Keratinocyte (primary cell): ENCODE results near the gene JAZF1. TPM values are rescaled to one million over a fixed set of nuclear protein-coding genes. Genes with fewer than 3 reads are reported as not detected.

Experiments
- DNase-seq: peaks from one replicate; pipeline ENCODE4 v3.0.0-alpha.2; 2011; ENCODE audit warnings: low read depth, missing footprints, low spot score
- FAIRE-seq: peaks from 2 replicates; lab custom pipeline; 2011; peaks lifted over from hg19 to GRCh38; lab: Jason Lieb, UNC
- H2AFZ ChIP-seq: 2 replicates; pipeline ENCODE4 v1.6.0; 2012; ENCODE audit warnings: low read length, control low read depth, inconsistent platforms; ENCODE audit not compliant: control insufficient read depth
- H3K27ac ChIP-seq: 2 replicates; pipeline ENCODE4 v1.5.1; 2011; ENCODE audit warnings: low read length; ENCODE audit not compliant: control insufficient read depth, insufficient read depth
- H3K27me3 ChIP-seq: 3 replicates; pipeline ENCODE4 v1.6.0; 2011; ENCODE audit warnings: low read length; ENCODE audit not compliant: control insufficient read depth, insufficient read depth; ENCODE audit errors: extremely low read depth
- H3K36me3 ChIP-seq, 2 experiments: 2 replicates in 1 of 2; 3 replicates in 1 of 2; pipeline ENCODE4 v1.5.1; 2011; ENCODE audit warnings: low read length in 2 of 2, mild to moderate bottlenecking in 1 of 2; ENCODE audit not compliant: control insufficient read depth in 2 of 2, insufficient read depth in 2 of 2; ENCODE audit errors: extremely low read depth in 1 of 2
- H3K4me1 ChIP-seq: 3 replicates; pipeline ENCODE4 v1.5.1; 2011; ENCODE audit warnings: low read length; ENCODE audit not compliant: control insufficient read depth, insufficient read depth; ENCODE audit errors: extremely low read depth
- H3K4me2 ChIP-seq: 3 replicates; pipeline ENCODE4 v1.6.0; 2011; ENCODE audit warnings: low read depth, low read length; ENCODE audit not compliant: control insufficient read depth, insufficient read depth; ENCODE audit errors: extremely low read depth
- H3K4me3 ChIP-seq, 3 experiments: fragments of 200-600 bp in 1 of 3; sonication (generic) in 1 of 3; 2 replicates in 2 of 3; 3 replicates in 1 of 3; pipeline ENCODE4 v1.5.1; 2011 to 2016; ENCODE audit warnings: low read length in 3 of 3, mild to moderate bottlenecking in 3 of 3, control low read depth in 2 of 3, inconsistent platforms in 1 of 3, low read depth in 1 of 3, mixed read lengths in 1 of 3, mixed run types in 1 of 3, moderate library complexity in 1 of 3; ENCODE audit not compliant: control insufficient read depth in 2 of 3, insufficient read depth in 2 of 3; ENCODE audit errors: extremely low read depth in 1 of 3
- H3K79me2 ChIP-seq: 2 replicates; pipeline ENCODE4 v1.6.0; 2012; ENCODE audit warnings: low read length; ENCODE audit not compliant: control insufficient read depth, insufficient read depth
- H3K9ac ChIP-seq: 3 replicates; pipeline ENCODE4 v1.6.0; 2011; ENCODE audit warnings: low read length; ENCODE audit not compliant: control insufficient read depth, insufficient read depth; ENCODE audit errors: extremely low read depth
- H3K9me1 ChIP-seq: 3 replicates; pipeline ENCODE4 v1.6.0; 2011; ENCODE audit warnings: low read length; ENCODE audit not compliant: control insufficient read depth, insufficient read depth; ENCODE audit errors: extremely low read depth
- H3K9me3 ChIP-seq: 2 replicates; pipeline ENCODE4 v1.5.1; 2012; ENCODE audit warnings: low read depth, low read length; ENCODE audit not compliant: control insufficient read depth
- H4K20me1 ChIP-seq: 3 replicates; pipeline ENCODE4 v1.6.0; 2011; ENCODE audit warnings: low read length; ENCODE audit not compliant: control insufficient read depth, insufficient read depth; ENCODE audit errors: extremely low read depth
- EZH2 ChIP-seq: IDR thresholded peaks from one replicate; pipeline ENCODE4 v1.6.1; 2012; ENCODE audit warnings: inconsistent platforms, mild to moderate bottlenecking, low read length, moderate library complexity
- dilution Hi-C: fragments of 300-500 bp; cut with MboI; formaldehyde crosslinking; loops from one replicate; pipeline ENCODE4 v1.7.0; 2020; ENCODE audit warnings: low sequenced_read_pairs; ENCODE audit not compliant: extremely low pct_ligation_motif_present
- polyA plus RNA-seq, 5 experiments: library from polyadenylated mRNA; depleted of rRNA in 3 of 5; stranded (reverse) in 3 of 5; stranded (forward) in 1 of 5; unstranded in 1 of 5; fragments of >200 nt; gene quantifications; 1 replicate in 1 of 5; 2 replicates in 3 of 5; 3 replicates in 1 of 5; pipeline versions ENCODE4 v1.2.1 to v1.2.3, GENCODE V29; 2011 to 2012; ENCODE audit warnings: missing spikeins in 2 of 5, low read depth in 1 of 5, low replicate concordance in 1 of 5
- TF ChIP-seq, protein P1 (sequence below), 3 experiments: IDR thresholded peaks in 1 of 3; conservative IDR thresholded peaks in 1 of 3; optimal IDR thresholded peaks in 1 of 3; 2 replicates in 2 of 3; 3 replicates in 1 of 3; pipeline versions ENCODE3 to v1.5.1; 2011; ENCODE audit warnings: low read length in 3 of 3, mild to moderate bottlenecking in 3 of 3, moderate library complexity in 2 of 3, control low read depth in 1 of 3, inconsistent platforms in 1 of 3; ENCODE audit not compliant: insufficient read depth in 2 of 3; ENCODE audit errors: extremely low read depth in 1 of 3

JAZF1 gene
- polyA plus RNA-seq, 1 donor (not counting 4 experiments of a cell fraction or from before 2014, with no cell fraction given): 2.5 TPM

DNA sequence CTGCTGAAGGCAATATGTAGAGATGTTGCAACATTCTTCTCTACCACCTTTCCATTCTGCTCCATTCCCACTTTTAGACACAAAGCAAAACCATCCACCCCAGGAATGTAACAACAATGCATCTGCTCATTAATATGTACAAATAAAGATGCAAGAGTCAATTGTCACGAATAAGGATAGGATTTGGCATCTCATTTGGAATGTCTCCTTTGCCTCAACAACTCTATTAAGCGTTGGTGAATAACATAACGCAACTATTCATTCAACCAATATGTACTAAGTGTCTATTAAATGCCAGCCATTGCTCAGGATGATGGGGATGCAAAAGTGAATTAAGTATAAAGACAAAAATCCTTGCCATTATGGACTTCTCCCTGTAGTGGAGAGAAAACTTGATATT, 152.1 kb downstream of the JAZF1 start:
- dilution Hi-C loops: no loop called here
- Histone ChIP-seq H4K20me1 (no peaks in the 10 kb centered on the region), H3K9me3 (no peaks in the 10 kb centered on the region), H3K27ac (no peak overlapping the region), H3K4me2 (no peak overlapping the region), H3K9ac (no peak overlapping the region), H3K4me1 (no peaks in the 10 kb centered on the region), H3K4me3 (no peak overlapping the region), H3K79me2 (no peaks in the 10 kb centered on the region), H2AFZ (no peak overlapping the region), H3K27me3 (no peaks in the 10 kb centered on the region), H3K9me1 (no peaks in the 10 kb centered on the region), H3K36me3 (no peaks in the 10 kb centered on the region)
- FAIRE-seq: no peak
- no peak for DNase-seq
- TF ChIP-seq EZH2: no peak
- TF ChIP-seq, protein P1, sequence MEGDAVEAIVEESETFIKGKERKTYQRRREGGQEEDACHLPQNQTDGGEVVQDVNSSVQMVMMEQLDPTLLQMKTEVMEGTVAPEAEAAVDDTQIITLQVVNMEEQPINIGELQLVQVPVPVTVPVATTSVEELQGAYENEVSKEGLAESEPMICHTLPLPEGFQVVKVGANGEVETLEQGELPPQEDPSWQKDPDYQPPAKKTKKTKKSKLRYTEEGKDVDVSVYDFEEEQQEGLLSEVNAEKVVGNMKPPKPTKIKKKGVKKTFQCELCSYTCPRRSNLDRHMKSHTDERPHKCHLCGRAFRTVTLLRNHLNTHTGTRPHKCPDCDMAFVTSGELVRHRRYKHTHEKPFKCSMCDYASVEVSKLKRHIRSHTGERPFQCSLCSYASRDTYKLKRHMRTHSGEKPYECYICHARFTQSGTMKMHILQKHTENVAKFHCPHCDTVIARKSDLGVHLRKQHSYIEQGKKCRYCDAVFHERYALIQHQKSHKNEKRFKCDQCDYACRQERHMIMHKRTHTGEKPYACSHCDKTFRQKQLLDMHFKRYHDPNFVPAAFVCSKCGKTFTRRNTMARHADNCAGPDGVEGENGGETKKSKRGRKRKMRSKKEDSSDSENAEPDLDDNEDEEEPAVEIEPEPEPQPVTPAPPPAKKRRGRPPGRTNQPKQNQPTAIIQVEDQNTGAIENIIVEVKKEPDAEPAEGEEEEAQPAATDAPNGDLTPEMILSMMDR (optimal IDR thresholded peaks at IDR 0.05 in 1 of 3, IDR thresholded peaks at IDR 0.05 in 1 of 3, conservative IDR thresholded peaks at IDR 0.05 in 1 of 3; ENCODE audit: extremely low read depth in 1 of 3, insufficient read depth in 2 of 3, low read length in 3 of 3): no peak

DNA sequence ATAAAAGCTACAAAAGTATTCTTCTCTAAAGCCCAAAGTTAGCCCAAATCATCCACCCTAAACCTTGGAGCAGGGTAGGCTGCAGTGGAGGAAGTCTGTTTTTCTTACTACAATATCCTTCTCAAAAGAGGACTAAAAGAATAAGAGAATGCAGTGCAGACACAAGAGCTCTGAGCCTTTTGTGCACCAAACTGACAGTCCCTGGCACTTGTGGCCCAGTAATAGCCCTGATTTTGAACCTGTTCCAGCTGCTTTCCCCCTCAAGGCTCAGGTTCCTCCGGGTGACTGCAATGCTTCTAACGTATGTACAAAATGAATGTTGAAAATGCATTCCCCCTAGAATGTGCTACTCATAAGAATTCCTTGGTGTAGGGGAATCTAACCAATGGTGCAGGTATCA, 154.4 kb downstream of the JAZF1 start:
- no peak for DNase-seq
- Histone ChIP-seq H3K4me3 (no peak overlapping the region), H3K9ac (no peak overlapping the region), H3K4me2 (no peak overlapping the region), H3K9me1 (no peaks in the 10 kb centered on the region), H3K9me3 (no peaks in the 10 kb centered on the region), H3K27me3 (no peaks in the 10 kb centered on the region), H3K36me3 (no peaks in the 10 kb centered on the region), H3K4me1 (no peaks in the 10 kb centered on the region), H2AFZ (no peak overlapping the region), H3K27ac (no peak overlapping the region), H4K20me1 (no peaks in the 10 kb centered on the region), H3K79me2 (no peaks in the 10 kb centered on the region)
- TF ChIP-seq, protein P1 (optimal IDR thresholded peaks at IDR 0.05 in 1 of 3, IDR thresholded peaks at IDR 0.05 in 1 of 3, conservative IDR thresholded peaks at IDR 0.05 in 1 of 3; ENCODE audit: extremely low read depth in 1 of 3, insufficient read depth in 2 of 3, low read length in 3 of 3): no peak
- no peak for TF ChIP-seq EZH2
- dilution Hi-C loops: no loop called here
- FAIRE-seq: no peak
